Gastrocnemius medialis (tissue), 4 donors: ENCODE results near the gene RMDN2. TPM values are rescaled to one million over a fixed set of nuclear protein-coding genes. Genes with fewer than 3 reads are reported as not detected.
"Not testable (repeated sequence)": the region's sequence is repeated elsewhere in the genome, so short reads cannot be mapped to it uniquely, and the experiment has no call there.

Experiments used
- ATAC-seq, 2 donors: fragments of 150-250 bp; one replicate each; pipeline ENCODE4 v1.9.1; 2016
- DNase-seq, 2 donors: peaks; one replicate each; pipeline ENCODE4 v3.0.0-alpha.2; 2019
- H3K27ac ChIP-seq, 4 donors: fragments of 200-600 bp; sonication (generic); 1 replicate in 1 of 4; 2 replicates in 3 of 4; pipeline ENCODE4 v1.5.1; 2016 to 2018; ENCODE audit warnings: mild to moderate bottlenecking in 2 of 4, moderate library complexity in 1 of 4
- H3K27me3 ChIP-seq, 3 donors: fragments of 200-600 bp; sonication (generic) in 2 of 3; 1 replicate in 1 of 3; 2 replicates in 2 of 3; pipeline versions ENCODE4 v1.5.1 to v1.6.0; 2016 to 2019; ENCODE audit warnings: mild to moderate bottlenecking in 1 of 3, moderate library complexity in 1 of 3
- H3K36me3 ChIP-seq, 2 donors: fragments of 200-600 bp; sonication (generic) in 1 of 2; one replicate each; pipeline ENCODE4 v1.5.1; 2017 to 2018
- H3K4me1 ChIP-seq, 2 donors: fragments of 200-600 bp; sonication (generic) in 1 of 2; one replicate each; pipeline ENCODE4 v1.5.1; 2016 to 2017; ENCODE audit warnings: mild to moderate bottlenecking in 2 of 2
- H3K4me3 ChIP-seq, 4 donors: fragments of 200-600 bp; sonication (generic) in 3 of 4; 1 replicate in 1 of 4; 2 replicates in 3 of 4; pipeline ENCODE4 v1.5.1; 2016 to 2019; ENCODE audit warnings: mild to moderate bottlenecking in 2 of 4
- H3K9me3 ChIP-seq, 3 donors: fragments of 200-600 bp; sonication (generic) in 2 of 3; 1 replicate in 1 of 3; 2 replicates in 2 of 3; pipeline ENCODE4 v1.5.1; 2016 to 2019
- POLR2A ChIP-seq, 2 donors: fragments of 450-650 bp; IDR thresholded peaks; one replicate each; pipeline ENCODE4 v1.6.1; 2017; ENCODE audit warnings: antibody characterized with exemption in 2 of 2, mild to moderate bottlenecking in 2 of 2, moderate library complexity in 2 of 2
- in situ Hi-C, 4 donors: fragments of 200-750 bp; cut with MboI; loops; one replicate each; pipeline versions ENCODE4 v1.15.0 to v1.8.0; 2017; ENCODE audit warnings: low sequenced_read_pairs in 4 of 4
- intact Hi-C: fragments of 100-400 bp; cut with DNase I; formaldehyde crosslinking; loops from one replicate; pipeline ENCODE4 v1.15.1; 2023; ENCODE audit warnings: low total_unique reads
- total RNA-seq, 4 donors: library from RNA; depleted of rRNA; stranded (reverse); fragments of >200 nt; gene quantifications; one replicate each; pipeline versions ENCODE4 v1.1.0 to v1.2.3, GENCODE V29; 2016
- TF ChIP-seq, protein P1 (sequence below), 5 experiments: fragments of 450-650 bp in 3 of 5; fragments of 200-600 bp in 2 of 5; sonication (generic) in 2 of 5; IDR thresholded peaks in 4 of 5; conservative IDR thresholded peaks in 1 of 5; 1 replicate in 4 of 5; 2 replicates in 1 of 5; pipeline ENCODE4 v1.5.1; 2016 to 2019; ENCODE audit warnings: antibody characterized with exemption in 5 of 5, mild to moderate bottlenecking in 3 of 5, moderate library complexity in 3 of 5

Gene RMDN2
- total RNA-seq, 4 donors from 2014 or later = 2.7 to 6.3 (median 3.3) TPM

- Histone ChIP-seq H3K27ac (no peak overlapping the region), H3K4me3 (no peak overlapping the region), H3K4me1 (no peaks in the 10 kb centered on the region), H3K27me3 (no peaks in the 10 kb centered on the region), H3K36me3 (no peaks in the 10 kb centered on the region), H3K9me3 (no peaks in the 10 kb centered on the region)
- intact Hi-C loops (no loop called here), in situ Hi-C loops (no loop called here)
- ATAC-seq (no peak), DNase-seq (no peak)
- TF ChIP-seq, protein P1, sequence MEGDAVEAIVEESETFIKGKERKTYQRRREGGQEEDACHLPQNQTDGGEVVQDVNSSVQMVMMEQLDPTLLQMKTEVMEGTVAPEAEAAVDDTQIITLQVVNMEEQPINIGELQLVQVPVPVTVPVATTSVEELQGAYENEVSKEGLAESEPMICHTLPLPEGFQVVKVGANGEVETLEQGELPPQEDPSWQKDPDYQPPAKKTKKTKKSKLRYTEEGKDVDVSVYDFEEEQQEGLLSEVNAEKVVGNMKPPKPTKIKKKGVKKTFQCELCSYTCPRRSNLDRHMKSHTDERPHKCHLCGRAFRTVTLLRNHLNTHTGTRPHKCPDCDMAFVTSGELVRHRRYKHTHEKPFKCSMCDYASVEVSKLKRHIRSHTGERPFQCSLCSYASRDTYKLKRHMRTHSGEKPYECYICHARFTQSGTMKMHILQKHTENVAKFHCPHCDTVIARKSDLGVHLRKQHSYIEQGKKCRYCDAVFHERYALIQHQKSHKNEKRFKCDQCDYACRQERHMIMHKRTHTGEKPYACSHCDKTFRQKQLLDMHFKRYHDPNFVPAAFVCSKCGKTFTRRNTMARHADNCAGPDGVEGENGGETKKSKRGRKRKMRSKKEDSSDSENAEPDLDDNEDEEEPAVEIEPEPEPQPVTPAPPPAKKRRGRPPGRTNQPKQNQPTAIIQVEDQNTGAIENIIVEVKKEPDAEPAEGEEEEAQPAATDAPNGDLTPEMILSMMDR (IDR thresholded peaks at IDR 0.05 in 4 of 5, conservative IDR thresholded peaks at IDR 0.05 in 1 of 5) = no peak
- no peak for TF ChIP-seq POLR2A (IDR thresholded peaks at IDR 0.05)
Observed at GRCh38 chr2:38017836-38018235, 92.7 kb downstream of the RMDN2 start.

- in situ Hi-C loops, ATAC-seq, DNase-seq, H3K36me3 ChIP-seq, H3K9me3 ChIP-seq, H3K4me3 ChIP-seq, H3K4me1 ChIP-seq, H3K27me3 ChIP-seq, H3K27ac ChIP-seq, intact Hi-C loops: not testable (repeated sequence)
Observed at GRCh38 chr2:38020359-38021069, 95.4 kb downstream of the RMDN2 start.

DNA sequence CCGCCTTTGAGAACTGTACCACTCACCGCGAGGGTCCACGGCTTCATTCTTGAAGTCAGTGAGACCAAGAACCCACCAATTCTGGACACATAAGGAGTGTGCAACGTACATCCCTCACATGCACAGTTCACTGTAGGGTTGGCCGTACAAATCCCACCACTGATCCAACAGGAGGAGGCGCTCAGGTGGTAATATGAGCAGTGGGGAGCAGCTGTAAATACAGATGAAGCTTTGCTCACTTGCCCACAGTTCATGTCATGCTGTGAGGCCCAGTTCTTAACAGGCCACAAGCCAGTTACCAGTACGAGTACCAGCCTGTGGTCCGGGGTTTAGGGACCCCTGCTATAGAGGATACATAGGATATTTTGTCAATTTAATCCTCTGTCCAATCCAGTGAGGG, 96.5 kb downstream of the RMDN2 start:
- DNase-seq = no peak
- Histone ChIP-seq H3K27me3 (no peaks in the 10 kb centered on the region), H3K27ac (no peak overlapping the region), H3K4me3 (no peak overlapping the region), H3K9me3 (no peaks in the 10 kb centered on the region), H3K4me1 (no peaks in the 10 kb centered on the region), H3K36me3 (no peaks in the 10 kb centered on the region)
- intact Hi-C loops = no loop called here
- no peak for TF ChIP-seq POLR2A (IDR thresholded peaks at IDR 0.05)
- TF ChIP-seq, protein P1 (IDR thresholded peaks at IDR 0.05 in 4 of 5, conservative IDR thresholded peaks at IDR 0.05 in 1 of 5) = no peak
- in situ Hi-C loops = no loop called here
- no peak for ATAC-seq

DNA sequence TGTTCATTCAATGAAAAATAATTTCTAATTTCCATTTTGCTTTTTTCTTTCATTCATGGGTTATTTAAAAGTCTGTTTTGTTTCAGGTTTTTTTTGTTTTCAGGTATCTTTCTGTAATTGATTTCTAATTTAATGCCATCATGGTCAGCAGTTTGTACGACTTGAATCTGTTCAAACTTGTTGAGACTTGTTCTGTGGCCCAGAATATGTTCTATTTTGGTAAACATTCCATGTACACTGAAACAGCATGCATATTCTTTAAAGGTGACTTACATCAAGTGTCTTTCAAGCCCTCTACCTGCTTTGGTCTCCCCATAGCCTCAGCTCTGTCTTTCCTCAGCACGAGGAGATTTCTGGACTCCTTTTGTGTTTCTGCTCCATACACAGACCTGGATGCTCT, 101.8 kb downstream of the RMDN2 start:
- ATAC-seq (no peak), DNase-seq (no peak)
- Histone ChIP-seq H3K27ac (no peak overlapping the region), H3K36me3 (no peaks in the 10 kb centered on the region), H3K4me3 (no peak overlapping the region), H3K9me3 (no peaks in the 10 kb centered on the region), H3K4me1 (peaks cover 0 to 8% of the 10 kb centered on the region in 2 donors), H3K27me3 (no peaks in the 10 kb centered on the region)
- TF ChIP-seq, protein P1 (IDR thresholded peaks at IDR 0.05 in 4 of 5, conservative IDR thresholded peaks at IDR 0.05 in 1 of 5) = no peak
- in situ Hi-C loops = no loop called here
- intact Hi-C loops = no loop called here

DNA sequence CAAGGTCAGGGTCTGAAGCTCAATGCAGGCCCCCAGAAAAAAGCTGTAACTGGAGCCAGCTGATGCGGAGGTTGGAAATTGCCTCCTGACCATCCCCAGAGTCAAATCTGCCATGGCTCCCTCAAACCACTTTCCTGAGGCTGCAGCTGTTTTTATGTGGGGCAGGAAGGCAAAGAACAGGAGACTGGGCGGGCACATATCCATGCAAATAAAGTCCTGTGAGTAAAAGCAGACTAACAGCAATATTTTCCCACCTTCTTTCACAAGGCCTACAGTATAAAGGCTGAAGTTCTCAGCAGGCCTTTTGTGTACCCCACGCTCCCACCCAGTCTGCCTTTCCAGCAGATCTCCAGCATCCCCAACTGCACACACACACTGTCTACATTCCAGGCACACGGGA, 103.7 kb downstream of the RMDN2 start:
- in situ Hi-C loops (no loop called here), intact Hi-C loops (no loop called here)
- no peak overlapping the region for H3K4me3 ChIP-seq
- peaks cover 0 to 8% of the 10 kb centered on the region in 2 donors for H3K4me1 ChIP-seq
- no peaks in the 10 kb centered on the region for H3K9me3 ChIP-seq
- TF ChIP-seq, protein P1 (IDR thresholded peaks at IDR 0.05 in 4 of 5, conservative IDR thresholded peaks at IDR 0.05 in 1 of 5) = no peak
- no peak for TF ChIP-seq POLR2A (IDR thresholded peaks at IDR 0.05)
- H3K27me3 ChIP-seq = no peaks in the 10 kb centered on the region
- ATAC-seq (no peak), DNase-seq (no peak)
- no peaks in the 10 kb centered on the region for H3K36me3 ChIP-seq
- no peak overlapping the region for H3K27ac ChIP-seq
